Tibial nerve (tissue), 4 donors: ENCODE data around the gene DNAH5.

Experiments used
- CTCF ChIP-seq, 5 experiments: fragments of 200-600 bp in 3 of 5; fragments of 450-650 bp in 2 of 5; sonication (generic) in 3 of 5; IDR thresholded peaks; one replicate each; pipeline ENCODE4 v1.5.1; 2016 to 2019; ENCODE audit warnings: antibody characterized with exemption in 5 of 5, mild to moderate bottlenecking in 3 of 5, moderate library complexity in 2 of 5
- EP300 ChIP-seq, 2 donors: sonication (generic); formaldehyde crosslinking; IDR thresholded peaks; one replicate each; pipeline ENCODE4 v1.6.1; 2017; ENCODE audit warnings: antibody characterized with exemption in 2 of 2, mild to moderate bottlenecking in 1 of 2
- POLR2A ChIP-seq, 2 donors: fragments of 450-650 bp; IDR thresholded peaks; one replicate each; pipeline ENCODE4 v1.6.1; 2017; ENCODE audit warnings: antibody characterized with exemption in 2 of 2, mild to moderate bottlenecking in 2 of 2, moderate library complexity in 2 of 2

GRCh38 chr5:13990896-13991295, 46.4 kb upstream of the DNAH5 start:
- TF ChIP-seq CTCF (IDR thresholded peaks at IDR 0.05) = no peak
- no peak for TF ChIP-seq POLR2A (IDR thresholded peaks at IDR 0.05)
- no peak for TF ChIP-seq EP300 (IDR thresholded peaks at IDR 0.05)
